HCT116 (cell line): ENCODE data around the gene LPA. TPM values are rescaled to one million over a fixed set of nuclear protein-coding genes. Genes with fewer than 3 reads are reported as not detected.
A peak's percentile ranks its signal among the peaks of the same experiment; 100 is the strongest.
"Not testable (repeated sequence)": the region's sequence is repeated elsewhere in the genome, so short reads cannot be mapped to it uniquely, and the experiment has no call there.

Source experiments
- ATAC-seq: fragments of 200-7000 bp; cut with Tn5 transposase; 2 replicates; pipeline ENCODE4 v1.9.1; 2020; ENCODE audit warnings: mild to moderate bottlenecking, moderate library complexity
- BruUV-seq: library from RNA; stranded (reverse); fragments of 400-500 nt; replicated peaks from 2 replicates; lab custom pipeline; 2021; lab: Mats Ljungman, UMichigan
- CTCF ChIA-PET: fragments of 300-600 bp; sonication (Branson Sonifier 250); formaldehyde crosslinking; loops from one replicate; lab custom pipeline; 2021; ENCODE audit warnings: antibody characterized with exemption; lab: Charles Lee
- POLR2A ChIA-PET: fragments of 300-600, 350-600 bp; sonication (Branson Sonifier 250); formaldehyde crosslinking; loops from one replicate; lab custom pipeline; 2021; ENCODE audit warnings: antibody characterized with exemption; lab: Charles Lee
- RAD21 ChIA-PET, 2 experiments: fragments of 300-600 bp; sonication (Branson Sonifier 250); formaldehyde crosslinking; loops; one replicate each; lab custom pipeline; 2023; ENCODE audit warnings: low total read pairs in 2 of 2; ENCODE audit not compliant: uncharacterized antibody in 2 of 2, unreplicated experiment in 2 of 2, low non-redundant PET in 1 of 2; lab: Charles Lee
- DNase-seq: peaks from one replicate; pipeline ENCODE4 v3.0.0-alpha.2; 2010; ENCODE audit warnings: low read depth, low spot score
- H2AFZ ChIP-seq: fragments of 200-600 bp; shearing (Covaris generic), sonication (generic); 2 replicates; pipeline ENCODE4 v1.6.1; 2017; ENCODE audit warnings: low read depth, mixed run types, mixed read lengths, antibody characterized with exemption, low read length; ENCODE audit not compliant: poor library complexity, severe bottlenecking
- H3K27ac ChIP-seq: 2 replicates; pipeline ENCODE4 v1.5.1; 2012; ENCODE audit warnings: low read depth, low read length
- H3K27me3 ChIP-seq: fragments of 200-600 bp; sonication (generic); 2 replicates; pipeline ENCODE4 v1.6.1; 2016; ENCODE audit warnings: mixed run types, low read length, mixed read lengths; ENCODE audit not compliant: insufficient read depth
- H3K36me3 ChIP-seq, 2 experiments: fragments of 200-500 bp in 1 of 2; fragments of 200-600 bp in 1 of 2; sonication (Bioruptor generic) in 1 of 2; sonication (generic) in 1 of 2; 2 replicates each; pipeline versions ENCODE4 v1.5.1 to v1.6.1; 2014 to 2016; ENCODE audit warnings: low read length in 2 of 2, inconsistent platforms in 1 of 2, mixed read lengths in 1 of 2, mixed run types in 1 of 2; ENCODE audit not compliant: insufficient read depth in 2 of 2, control insufficient read depth in 1 of 2
- H3K4me1 ChIP-seq, 2 experiments: fragments of 200-600 bp in 1 of 2; sonication (generic) in 1 of 2; 2 replicates each; pipeline versions ENCODE4 v1.5.1 to v1.6.1; 2012 to 2017; ENCODE audit warnings: low read length in 2 of 2, inconsistent platforms in 1 of 2, mild to moderate bottlenecking in 1 of 2, mixed read lengths in 1 of 2, mixed run types in 1 of 2, moderate library complexity in 1 of 2; ENCODE audit not compliant: insufficient read depth in 2 of 2, control insufficient read depth in 1 of 2
- H3K4me2 ChIP-seq: fragments of 200-600 bp; sonication (generic); 2 replicates; pipeline ENCODE4 v1.6.1; 2017; ENCODE audit warnings: mixed run types, low read length, mixed read lengths
- H3K4me3 ChIP-seq, 2 experiments: fragments of 200-600 bp in 1 of 2; sonication (generic) in 1 of 2; replicated peaks in 1 of 2; 2 replicates each; pipeline ENCODE4 v1.5.1; 2011 to 2016; ENCODE audit warnings: low read length in 2 of 2, control low read depth in 1 of 2, low read depth in 1 of 2, mild to moderate bottlenecking in 1 of 2, mixed read lengths in 1 of 2, mixed run types in 1 of 2
- H3K79me2 ChIP-seq: fragments of 200-600 bp; sonication (generic); 2 replicates; pipeline ENCODE4 v1.6.1; 2017; ENCODE audit warnings: mild to moderate bottlenecking, mixed run types, low read length, moderate library complexity, mixed read lengths; ENCODE audit not compliant: insufficient read depth
- H3K9ac ChIP-seq: fragments of 200-600 bp; sonication (generic); 2 replicates; pipeline ENCODE4 v1.6.1; 2016; ENCODE audit warnings: low read length, mixed read lengths
- H3K9me2 ChIP-seq: fragments of 200-600 bp; sonication (generic), shearing (Covaris generic); 2 replicates; pipeline ENCODE4 v1.6.1; 2017; ENCODE audit warnings: mixed run types, mild to moderate bottlenecking, moderate library complexity; ENCODE audit not compliant: insufficient read depth
- H3K9me3 ChIP-seq, 2 experiments: fragments of 200-500 bp in 1 of 2; fragments of 200-600 bp in 1 of 2; sonication (Bioruptor generic) in 1 of 2; sonication (generic) in 1 of 2; 2 replicates each; pipeline ENCODE4 v1.6.1; 2014 to 2017; ENCODE audit warnings: low read length in 2 of 2, mixed read lengths in 2 of 2, inconsistent platforms in 1 of 2, low read depth in 1 of 2, mild to moderate bottlenecking in 1 of 2, mixed run types in 1 of 2, moderate library complexity in 1 of 2; ENCODE audit not compliant: control insufficient read depth in 1 of 2, insufficient read depth in 1 of 2
- H4K20me1 ChIP-seq: fragments of 200-600 bp; sonication (generic), shearing (Covaris generic); 2 replicates; pipeline ENCODE4 v1.6.1; 2017; ENCODE audit warnings: mixed run types, mild to moderate bottlenecking, moderate library complexity; ENCODE audit not compliant: insufficient read depth
- EZH2phosphoT487 ChIP-seq: fragments of 200-600 bp; IDR thresholded peaks from 2 replicates; pipeline ENCODE4 v1.6.1; 2018; ENCODE audit warnings: antibody characterized with exemption, borderline replicate concordance
- FOSL1 ChIP-seq: IDR thresholded peaks from 2 replicates; pipeline ENCODE4 v1.6.1; 2012; ENCODE audit warnings: low read depth
- RAD21 ChIP-seq: IDR thresholded peaks from 2 replicates; pipeline ENCODE4 v1.6.1; 2012; ENCODE audit warnings: low read depth, mild to moderate bottlenecking
- SRF ChIP-seq: IDR thresholded peaks from 2 replicates; pipeline ENCODE4 v1.6.1; 2012; ENCODE audit warnings: low read depth
- intact Hi-C: fragments of 100-400 bp; cut with micrococcal nuclease; formaldehyde crosslinking; loops from 2 replicates; pipeline ENCODE4 v1.10.0; 2022
- total RNA-seq: library from RNA; stranded (reverse); gene quantifications from one replicate; pipeline ENCODE4 v1.2.1, GENCODE V29; 2021; ENCODE audit not compliant: unreplicated experiment
- TF ChIP-seq, protein P1 (sequence below): IDR thresholded peaks from 2 replicates; pipeline ENCODE4 v1.6.1; 2011; ENCODE audit warnings: mild to moderate bottlenecking, low read length, moderate library complexity; ENCODE audit not compliant: insufficient replicate concordance; ENCODE audit errors: extremely low read depth
- TF ChIP-seq, protein P2 (sequence below), 3 experiments: fragments of 200-600 bp in 1 of 3; sonication (generic) in 1 of 3; IDR thresholded peaks in 2 of 3; conservative IDR thresholded peaks in 1 of 3; 2 replicates each; pipeline ENCODE4 v1.5.1; 2012 to 2017; ENCODE audit warnings: low read depth in 2 of 3, low read length in 2 of 3, antibody characterized with exemption in 1 of 3, borderline replicate concordance in 1 of 3, control low read depth in 1 of 3, mild to moderate bottlenecking in 1 of 3, mixed read lengths in 1 of 3, mixed run types in 1 of 3, moderate library complexity in 1 of 3; ENCODE audit not compliant: insufficient read depth in 1 of 3

Gene LPA
- total RNA-seq, 1 experiment from 2014 or later: not detected

DNA sequence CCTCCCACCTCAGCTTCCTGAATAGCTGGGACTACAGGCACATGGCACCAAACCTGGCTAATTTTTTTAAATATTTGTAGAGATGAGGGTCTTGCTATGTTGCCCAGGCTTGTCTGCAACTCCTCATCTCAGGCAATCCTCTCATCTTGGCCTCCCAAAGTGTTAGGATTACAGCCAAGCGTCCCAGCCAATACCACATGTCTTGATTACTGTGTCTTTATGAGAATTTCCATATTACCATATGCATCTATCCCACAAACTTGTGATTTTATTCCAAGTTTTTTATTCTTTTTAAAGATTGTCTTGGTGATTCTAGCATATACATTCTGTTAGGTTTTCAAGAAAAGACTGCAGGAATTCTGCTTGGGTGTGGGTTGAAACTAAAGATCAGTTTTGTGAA, 82.7 kb downstream of the LPA start:
- RAD21 ChIA-PET: no interaction called here
- POLR2A ChIA-PET: no interaction called here
- ATAC-seq (no peak), DNase-seq (no peak)
- TF ChIP-seq EZH2phosphoT487: no peak
- TF ChIP-seq RAD21: no peak
- TF ChIP-seq, protein P1, sequence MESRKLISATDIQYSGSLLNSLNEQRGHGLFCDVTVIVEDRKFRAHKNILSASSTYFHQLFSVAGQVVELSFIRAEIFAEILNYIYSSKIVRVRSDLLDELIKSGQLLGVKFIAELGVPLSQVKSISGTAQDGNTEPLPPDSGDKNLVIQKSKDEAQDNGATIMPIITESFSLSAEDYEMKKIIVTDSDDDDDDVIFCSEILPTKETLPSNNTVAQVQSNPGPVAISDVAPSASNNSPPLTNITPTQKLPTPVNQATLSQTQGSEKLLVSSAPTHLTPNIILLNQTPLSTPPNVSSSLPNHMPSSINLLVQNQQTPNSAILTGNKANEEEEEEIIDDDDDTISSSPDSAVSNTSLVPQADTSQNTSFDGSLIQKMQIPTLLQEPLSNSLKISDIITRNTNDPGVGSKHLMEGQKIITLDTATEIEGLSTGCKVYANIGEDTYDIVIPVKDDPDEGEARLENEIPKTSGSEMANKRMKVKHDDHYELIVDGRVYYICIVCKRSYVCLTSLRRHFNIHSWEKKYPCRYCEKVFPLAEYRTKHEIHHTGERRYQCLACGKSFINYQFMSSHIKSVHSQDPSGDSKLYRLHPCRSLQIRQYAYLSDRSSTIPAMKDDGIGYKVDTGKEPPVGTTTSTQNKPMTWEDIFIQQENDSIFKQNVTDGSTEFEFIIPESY: no peak
- no peak for TF ChIP-seq FOSL1
- TF ChIP-seq SRF: no peak
- Histone ChIP-seq H3K4me3 (no peak overlapping the region), H3K4me1 (no peaks in the 10 kb centered on the region), H2AFZ (no peak overlapping the region), H3K79me2 (no peaks in the 10 kb centered on the region), H3K9ac (no peak overlapping the region), H3K27me3 (no peaks in the 10 kb centered on the region), H4K20me1 (no peaks in the 10 kb centered on the region), H3K9me2 (no peaks in the 10 kb centered on the region), H3K36me3 (no peaks in the 10 kb centered on the region), H3K9me3 (no peaks in the 10 kb centered on the region; a peak in 1 of 4 replicates), H3K4me2 (no peak overlapping the region), H3K27ac (no peak overlapping the region)
- intact Hi-C loops: no loop called here
- BruUV-seq: no TSS peak
- CTCF ChIA-PET: no interaction called here

DNA sequence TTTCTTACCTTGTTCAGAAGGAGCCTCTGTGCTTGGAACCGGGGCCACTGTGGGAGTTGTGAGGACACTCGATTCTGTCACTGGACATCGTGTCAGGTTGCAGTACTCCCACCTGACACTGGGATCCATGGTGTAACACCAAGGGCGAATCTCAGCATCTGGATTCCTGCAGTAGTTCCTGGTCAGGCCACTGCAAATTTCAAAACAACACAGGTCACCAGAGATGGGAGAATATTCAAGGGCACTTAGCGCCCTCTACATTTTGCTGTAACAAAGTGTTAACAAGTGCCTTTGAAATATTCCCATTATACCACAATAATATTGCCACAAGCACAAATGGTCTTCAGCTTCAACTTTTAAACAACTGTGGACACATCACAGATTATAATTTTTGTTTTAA, 85.6 kb downstream of the LPA start:
- H2AFZ ChIP-seq, H3K4me2 ChIP-seq, H3K9ac ChIP-seq, H3K27me3 ChIP-seq, intact Hi-C loops, H3K4me3 ChIP-seq, POLR2A ChIA-PET, BruUV-seq, CTCF ChIA-PET, H3K4me1 ChIP-seq, H3K79me2 ChIP-seq, RAD21 ChIA-PET, H4K20me1 ChIP-seq, H3K9me3 ChIP-seq, H3K9me2 ChIP-seq, H3K36me3 ChIP-seq, H3K27ac ChIP-seq: not testable (repeated sequence)
- ATAC-seq (peak; percentile 88), DNase-seq (peak; percentile 7)
- TF ChIP-seq, protein P2, sequence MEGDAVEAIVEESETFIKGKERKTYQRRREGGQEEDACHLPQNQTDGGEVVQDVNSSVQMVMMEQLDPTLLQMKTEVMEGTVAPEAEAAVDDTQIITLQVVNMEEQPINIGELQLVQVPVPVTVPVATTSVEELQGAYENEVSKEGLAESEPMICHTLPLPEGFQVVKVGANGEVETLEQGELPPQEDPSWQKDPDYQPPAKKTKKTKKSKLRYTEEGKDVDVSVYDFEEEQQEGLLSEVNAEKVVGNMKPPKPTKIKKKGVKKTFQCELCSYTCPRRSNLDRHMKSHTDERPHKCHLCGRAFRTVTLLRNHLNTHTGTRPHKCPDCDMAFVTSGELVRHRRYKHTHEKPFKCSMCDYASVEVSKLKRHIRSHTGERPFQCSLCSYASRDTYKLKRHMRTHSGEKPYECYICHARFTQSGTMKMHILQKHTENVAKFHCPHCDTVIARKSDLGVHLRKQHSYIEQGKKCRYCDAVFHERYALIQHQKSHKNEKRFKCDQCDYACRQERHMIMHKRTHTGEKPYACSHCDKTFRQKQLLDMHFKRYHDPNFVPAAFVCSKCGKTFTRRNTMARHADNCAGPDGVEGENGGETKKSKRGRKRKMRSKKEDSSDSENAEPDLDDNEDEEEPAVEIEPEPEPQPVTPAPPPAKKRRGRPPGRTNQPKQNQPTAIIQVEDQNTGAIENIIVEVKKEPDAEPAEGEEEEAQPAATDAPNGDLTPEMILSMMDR (IDR thresholded peaks at IDR 0.05 in 2 of 3, conservative IDR thresholded peaks at IDR 0.05 in 1 of 3; ENCODE audit: borderline replicate concordance in 1 of 3, insufficient read depth in 1 of 3, low read depth in 2 of 3, low read length in 2 of 3): peak; percentile 13 to 49 (median 22); a peak in 4 of 6 replicates
- 0 out of 2 replicates have a peak, but pooled peaks have one; percentile 6 for TF ChIP-seq RAD21
